HG02623 (cell line): ENCODE results near the gene HYLS1.

Experiments
- ATAC-seq: cut with Tn5 transposase; IDR thresholded peaks from one replicate; pipeline ENCODE4 v1.9.1; 2021; ENCODE audit warnings: moderate library complexity; ENCODE audit not compliant: unreplicated experiment

The HYLS1 gene

DNA sequence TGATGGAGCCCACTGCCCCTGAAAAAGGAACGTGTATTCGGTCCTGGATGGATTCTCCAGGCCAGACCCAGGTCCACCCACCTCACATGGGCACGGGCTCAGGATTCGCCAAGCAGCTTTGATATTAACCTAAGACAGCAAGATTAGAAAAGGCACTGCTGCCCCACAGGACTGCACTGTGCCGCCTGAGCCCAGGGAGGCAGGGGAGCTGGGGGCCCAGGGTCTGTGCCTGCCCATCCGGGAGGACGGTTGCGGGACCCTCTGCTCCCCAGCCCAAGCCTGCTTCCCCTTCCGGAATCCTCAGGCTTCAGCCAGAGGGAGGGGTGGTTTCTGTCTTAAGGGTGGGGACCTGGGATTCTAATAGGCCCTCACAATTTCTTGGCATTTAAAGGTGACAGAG, 44.8 kb downstream of the HYLS1 start:
- ATAC-seq: no peak

DNA sequence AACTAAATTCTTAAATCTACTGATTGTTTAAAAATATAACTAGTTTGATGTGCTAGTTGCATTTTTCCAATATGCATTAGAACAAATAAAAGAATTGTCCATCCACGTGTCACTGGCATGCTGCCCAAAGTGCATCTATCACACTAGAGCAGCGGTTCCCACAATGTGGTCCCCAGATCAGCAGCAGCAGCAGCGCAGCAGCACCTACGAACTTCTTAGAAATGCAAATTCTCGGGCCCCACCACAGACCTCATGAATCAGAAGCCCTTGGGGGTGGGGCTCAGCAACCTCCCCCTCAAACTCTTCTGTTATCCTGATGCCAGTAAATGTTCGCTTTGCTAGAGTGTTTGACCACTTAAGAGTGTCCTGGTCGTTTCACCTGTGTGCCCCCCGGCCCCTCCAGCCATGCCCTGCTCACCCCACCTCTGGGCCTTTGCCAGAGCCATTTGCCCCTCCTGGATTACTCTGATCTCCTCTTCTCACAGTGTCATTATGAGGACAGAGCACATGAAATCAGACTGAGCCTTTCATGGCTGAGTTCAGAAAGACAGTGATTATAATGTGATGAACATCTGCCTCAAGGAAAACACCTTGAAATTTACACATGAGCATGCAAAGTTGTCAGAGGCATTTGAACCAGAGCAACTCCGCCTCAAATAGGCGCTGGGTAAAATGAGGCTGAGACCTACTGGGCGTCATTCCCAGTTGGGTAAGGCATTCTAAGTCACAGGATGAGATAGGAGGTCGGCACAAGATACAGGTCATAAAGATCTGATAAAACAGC, 45.8 kb downstream of the HYLS1 start:
- no peak for ATAC-seq

DNA sequence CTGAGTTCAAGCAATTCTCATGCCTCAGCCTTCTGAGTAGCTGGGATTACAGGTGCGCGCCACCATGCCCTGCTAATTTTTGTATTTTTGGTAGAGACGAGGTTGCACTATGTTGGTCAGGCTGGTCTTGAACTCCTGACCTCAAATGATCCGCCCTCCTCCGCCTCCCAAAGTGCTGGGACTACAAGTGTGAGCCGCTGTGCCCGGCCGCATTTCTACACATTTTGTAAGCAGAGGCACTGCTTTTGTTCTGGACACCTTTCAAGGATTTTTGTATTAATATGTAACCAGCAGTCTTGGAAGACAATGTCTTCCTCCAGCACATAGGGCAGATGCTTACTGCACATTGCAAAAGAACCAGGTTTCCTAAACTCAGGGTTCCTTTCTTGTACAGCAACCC, 47.0 kb downstream of the HYLS1 start:
- no peak for ATAC-seq

DNA sequence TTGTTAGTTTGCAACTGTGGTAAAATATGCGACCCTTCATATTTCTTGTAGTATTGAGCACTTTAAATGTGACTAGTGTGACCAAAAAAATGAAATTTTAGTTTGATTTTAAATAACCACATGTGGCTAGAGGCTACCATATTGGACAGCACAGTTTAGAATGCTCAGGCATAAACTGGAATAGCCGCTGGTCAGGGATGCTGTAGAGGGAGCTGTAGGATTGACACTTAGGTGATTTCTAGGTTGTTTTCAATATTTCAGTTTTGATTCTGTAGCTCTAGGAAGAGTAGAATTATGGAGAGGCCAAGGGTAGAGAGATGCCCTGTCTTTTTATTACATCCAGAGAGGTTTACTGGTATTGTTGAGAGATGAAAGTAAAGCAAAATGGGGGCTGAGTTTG, 47.6 kb downstream of the HYLS1 start:
- ATAC-seq: no peak

DNA sequence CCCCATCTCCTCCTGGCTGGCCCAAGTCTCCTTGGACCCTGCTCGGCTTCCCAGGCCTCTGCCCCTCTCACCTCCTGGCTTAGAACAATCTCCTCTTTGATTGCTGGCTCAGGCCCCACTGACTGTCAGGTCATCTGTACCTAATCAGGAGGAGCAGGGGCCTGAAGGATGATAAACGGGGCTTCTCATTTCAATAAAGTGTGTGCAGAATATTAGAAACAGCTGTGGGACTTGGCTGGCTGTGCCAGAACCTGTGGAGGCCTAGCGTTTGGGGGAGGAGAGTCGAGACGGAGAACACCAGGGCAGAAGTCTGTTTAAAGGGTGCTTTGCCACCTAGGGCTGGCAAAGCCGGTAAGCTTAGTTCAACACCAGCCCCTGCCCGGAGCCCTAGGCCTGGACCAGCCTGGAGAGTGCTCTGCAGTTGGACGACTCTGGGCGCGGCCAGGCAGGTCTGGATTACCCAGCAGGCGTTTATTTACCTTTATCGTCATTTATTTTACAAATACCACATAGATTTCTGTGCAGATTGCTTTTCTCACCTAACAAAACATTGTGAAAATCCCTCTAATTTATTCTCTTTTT, 48.2 kb downstream of the HYLS1 start:
- ATAC-seq: no peak

DNA sequence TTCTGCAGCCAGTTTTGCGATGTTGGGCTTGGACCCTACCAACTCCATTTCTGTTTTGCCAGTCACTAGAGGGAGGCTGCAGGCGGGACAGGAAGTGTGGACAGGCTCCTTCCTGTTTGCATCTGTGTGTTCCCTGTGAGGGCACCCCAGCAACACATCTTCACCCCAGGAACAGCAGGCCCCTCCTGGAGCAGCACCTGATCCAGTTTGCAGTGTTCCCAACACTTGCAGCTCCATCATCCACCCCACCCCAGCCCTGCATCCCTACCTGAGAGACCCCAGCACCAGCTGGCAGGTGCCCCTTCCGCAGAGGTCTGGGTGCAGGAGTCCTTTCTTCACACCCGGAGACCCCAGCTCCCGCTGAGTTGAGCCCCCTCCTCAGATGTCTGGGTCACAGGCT, 51.0 kb downstream of the HYLS1 start:
- no peak for ATAC-seq

DNA sequence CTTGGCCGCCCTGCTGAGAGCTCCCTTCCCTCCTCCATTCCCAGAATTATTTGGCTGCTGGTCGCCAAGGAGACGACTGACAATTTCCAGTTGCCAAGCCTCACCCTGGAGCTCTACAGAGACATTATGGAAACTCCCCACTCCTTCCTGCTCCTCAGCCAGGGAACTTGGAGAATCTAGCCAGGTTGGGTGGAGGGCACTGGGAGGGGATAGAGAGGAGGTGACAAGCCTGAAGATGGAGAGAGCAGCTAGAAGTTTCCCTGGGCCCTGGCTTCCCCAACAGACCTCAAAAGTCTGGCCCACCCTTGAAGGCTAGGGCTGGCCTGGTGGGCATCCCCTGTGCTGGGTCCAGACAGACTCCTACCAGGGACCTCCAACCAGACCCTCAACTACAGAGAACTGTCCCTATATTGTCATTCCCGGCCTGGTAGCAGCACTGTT, 51.6 kb downstream of the HYLS1 start:
- no peak for ATAC-seq

DNA sequence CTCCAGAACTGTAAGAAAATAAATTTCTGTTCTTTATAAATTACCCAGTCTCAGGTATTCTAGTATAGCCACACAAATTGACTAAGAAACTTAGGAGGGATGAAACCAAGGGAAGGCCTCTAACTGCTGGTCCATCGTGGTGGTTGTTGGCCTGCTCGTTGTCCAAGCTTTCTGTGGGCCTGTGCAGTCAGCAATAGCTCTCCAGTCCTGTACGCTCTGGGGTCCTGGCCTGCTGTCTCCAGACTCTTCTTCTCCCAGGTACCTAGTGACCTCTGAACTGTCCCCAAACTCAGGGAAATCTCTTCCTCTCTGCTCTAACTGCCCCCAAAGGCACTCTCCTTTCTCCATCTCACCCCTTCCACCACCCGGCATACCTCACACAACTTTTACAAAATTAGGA, 52.7 kb downstream of the HYLS1 start:
- no peak for ATAC-seq

DNA sequence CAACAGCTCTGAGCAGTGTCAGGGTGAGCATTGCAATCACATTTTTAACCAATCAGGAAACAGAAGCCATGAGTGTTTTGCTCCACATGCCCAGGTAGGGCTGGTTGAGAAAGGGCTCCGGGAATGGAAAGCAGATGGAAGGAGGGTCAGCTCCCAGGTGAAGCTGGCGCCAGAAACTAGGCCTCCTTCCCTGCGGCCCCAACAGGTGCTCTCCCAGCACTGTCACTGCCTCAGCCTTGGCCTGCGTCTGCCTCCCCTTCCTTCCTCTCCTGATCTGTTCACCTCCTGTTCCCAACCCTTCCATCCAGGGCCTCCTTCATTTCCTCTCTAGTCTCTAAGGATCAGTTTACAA, 53.8 kb downstream of the HYLS1 start:
- ATAC-seq: no peak

DNA sequence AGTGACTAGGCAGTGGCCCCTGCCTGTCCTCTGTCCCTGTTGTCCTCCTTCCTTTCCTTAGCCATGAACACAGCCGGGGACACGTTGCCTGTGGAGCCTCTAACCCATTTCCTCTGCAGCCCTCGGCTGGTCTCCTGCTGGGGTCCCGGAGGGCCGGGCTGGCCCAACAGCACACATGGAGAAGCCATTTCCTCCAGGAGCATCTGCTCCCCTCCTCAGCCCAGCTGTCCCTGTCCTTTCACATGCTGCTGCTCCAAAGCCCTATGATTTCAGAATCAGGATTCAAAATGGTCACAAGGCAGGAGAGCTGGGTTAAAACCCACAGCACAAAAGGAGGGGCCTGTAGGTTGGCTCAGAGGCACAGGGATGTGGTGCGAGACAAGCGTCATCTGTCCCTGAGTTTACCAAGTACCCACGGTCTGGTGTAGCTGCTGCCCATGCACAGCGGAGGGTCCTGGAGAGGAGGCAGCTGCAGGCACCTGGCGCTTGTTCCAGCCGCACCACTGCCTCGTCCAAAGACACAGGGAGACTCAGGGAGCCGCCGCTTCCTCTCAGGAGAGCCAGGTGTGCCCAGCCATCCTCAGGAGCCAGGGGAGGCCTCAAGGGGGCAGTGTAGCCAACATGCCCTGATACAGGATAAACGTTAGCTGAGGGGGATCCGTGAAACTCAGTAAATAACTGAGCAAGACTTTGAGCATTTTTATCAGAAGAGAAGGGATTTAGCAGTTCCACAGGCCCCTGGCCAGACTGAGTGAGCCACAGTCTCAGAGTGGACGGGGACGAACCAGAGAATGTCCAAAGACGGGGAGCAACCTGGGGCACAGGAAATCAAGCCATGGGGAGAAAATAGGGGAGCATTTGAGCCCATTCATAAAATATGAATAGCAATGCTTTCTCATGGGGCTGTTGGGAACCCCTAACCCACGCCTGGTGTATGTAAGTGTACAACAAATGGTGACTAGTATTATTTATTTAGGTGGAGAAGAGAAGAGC, 54.4 kb downstream of the HYLS1 start:
- ATAC-seq: no peak

DNA sequence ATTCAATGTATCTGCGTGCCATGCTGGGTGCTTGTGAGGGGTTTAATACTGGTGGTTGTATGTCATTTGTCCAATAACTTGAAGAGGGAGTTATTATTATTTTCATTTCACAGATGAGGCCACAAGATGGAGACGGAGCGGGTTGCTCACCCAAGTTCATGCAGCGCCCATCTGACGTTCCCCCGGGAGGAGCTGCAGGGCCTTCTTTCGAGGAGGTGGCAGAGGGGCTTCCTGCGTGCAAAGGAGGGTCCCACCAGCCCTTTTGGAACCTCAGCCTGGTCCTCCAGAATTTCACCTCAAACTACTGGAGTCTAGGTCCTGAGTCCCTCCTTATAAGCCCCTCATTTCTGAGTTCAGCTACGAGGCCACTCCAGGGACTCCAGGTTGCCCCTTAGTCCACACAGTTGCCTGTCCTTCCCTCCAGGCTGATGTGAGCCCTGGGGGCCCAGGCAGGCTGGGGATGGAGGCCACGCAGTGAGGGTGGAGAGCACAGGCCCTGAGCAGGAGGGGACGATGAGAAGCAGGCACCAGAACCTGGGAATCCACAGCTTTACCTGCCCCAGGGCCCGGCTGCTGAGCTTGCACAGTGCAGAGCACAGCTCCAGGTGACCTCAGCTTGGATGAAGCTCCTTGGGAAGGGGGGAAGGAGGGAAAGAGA, 55.4 kb downstream of the HYLS1 start:
- no peak for ATAC-seq

DNA sequence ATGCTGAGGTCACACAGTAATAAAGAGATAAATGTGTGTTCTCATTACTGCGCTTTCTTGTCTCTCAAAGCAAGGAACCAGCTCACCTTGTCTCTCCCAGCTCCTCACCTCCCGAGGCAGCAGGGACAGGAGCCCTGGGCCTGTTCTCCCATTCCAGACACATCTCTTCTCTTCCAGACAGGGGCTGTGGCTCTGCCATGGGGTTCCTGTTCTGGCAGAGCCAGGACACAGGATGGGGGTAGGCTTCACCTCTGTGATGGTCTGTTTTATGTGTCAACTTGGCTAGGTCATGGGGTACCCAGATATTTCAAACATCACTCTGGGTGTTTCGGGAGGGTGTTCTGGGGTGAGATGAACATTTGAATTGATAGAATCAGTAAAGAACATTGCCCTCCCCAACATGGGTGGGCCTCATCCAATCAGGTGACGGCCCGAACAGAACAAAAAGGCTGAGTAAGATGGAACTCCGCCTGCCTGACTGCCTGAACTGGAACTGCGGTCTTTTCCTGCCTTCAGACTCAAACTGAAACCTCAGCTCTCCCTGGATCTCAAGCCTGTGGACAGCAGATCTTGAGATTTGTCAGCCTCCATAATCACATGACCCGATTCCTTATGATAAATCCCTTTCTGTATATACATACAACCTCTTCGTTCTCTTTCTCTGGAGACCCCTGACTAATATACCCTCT, 56.3 kb downstream of the HYLS1 start:
- no peak for ATAC-seq

DNA sequence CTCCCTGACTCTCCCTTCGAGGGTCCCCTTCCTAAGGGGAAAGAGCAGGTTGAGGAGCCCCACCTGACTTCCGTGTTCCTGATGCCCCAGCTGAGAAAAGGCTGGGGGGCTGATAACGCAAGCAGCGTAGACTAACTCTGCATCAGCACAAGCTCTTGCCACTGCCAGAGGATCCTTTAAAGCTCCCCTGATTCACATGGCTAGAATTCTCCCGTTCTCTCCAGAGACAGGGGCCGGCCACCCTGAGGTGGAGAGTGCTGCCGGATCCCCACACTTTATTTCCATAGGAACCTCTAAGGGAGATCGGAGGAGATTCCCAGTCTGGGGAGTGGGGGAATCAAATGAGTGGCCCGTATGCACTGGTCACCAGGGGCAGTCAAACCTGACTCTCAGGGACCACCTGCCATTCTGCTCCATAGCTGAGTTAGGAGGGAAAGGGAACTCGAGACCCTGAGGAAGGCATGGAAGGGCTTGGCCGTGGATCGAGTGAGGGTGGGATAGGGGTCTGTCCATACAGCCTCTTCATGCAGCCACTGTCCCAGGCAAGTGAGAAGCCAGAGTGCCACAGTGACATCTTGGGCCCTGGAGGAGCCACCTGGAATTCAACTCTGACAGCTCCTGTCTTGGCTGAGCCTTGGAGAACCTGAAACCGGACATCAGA, 57.0 kb downstream of the HYLS1 start:
- ATAC-seq: no peak

DNA sequence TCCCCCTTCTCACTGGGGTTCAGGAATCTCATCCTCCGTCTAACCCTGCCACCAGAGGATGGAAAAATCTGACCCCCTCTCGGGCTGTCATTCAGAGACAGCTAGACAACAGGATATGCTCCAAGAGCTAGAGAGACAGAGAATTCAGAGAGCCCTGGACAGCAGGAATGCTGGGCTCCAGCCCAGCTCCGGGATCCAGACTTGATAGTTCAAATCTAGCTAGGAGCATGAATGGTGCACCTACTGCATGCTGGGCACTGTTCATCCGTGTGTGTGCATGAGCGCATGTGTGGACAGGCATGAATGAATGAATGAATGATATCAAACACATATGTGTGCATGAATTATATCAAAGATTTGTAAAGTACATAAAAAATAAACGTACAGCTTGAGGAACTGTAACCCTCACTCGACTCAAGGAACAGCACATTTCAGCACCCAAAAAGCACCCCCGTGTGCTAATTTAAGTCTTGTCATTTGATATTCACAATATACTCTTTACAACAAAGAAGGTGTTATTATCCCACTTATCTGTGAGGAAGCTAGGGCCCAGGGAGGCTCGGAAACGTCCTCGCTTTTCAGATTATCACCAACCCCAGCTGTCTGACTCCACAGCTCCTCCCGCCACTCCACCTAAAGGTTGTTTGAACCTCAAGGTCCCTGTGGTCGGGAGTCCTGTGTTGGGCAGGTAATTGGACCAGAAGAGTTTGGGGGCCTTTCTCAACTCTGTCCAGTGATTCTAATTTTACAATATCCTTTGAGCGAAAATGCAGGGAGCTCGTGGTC, 57.7 kb downstream of the HYLS1 start:
- ATAC-seq: no peak

DNA sequence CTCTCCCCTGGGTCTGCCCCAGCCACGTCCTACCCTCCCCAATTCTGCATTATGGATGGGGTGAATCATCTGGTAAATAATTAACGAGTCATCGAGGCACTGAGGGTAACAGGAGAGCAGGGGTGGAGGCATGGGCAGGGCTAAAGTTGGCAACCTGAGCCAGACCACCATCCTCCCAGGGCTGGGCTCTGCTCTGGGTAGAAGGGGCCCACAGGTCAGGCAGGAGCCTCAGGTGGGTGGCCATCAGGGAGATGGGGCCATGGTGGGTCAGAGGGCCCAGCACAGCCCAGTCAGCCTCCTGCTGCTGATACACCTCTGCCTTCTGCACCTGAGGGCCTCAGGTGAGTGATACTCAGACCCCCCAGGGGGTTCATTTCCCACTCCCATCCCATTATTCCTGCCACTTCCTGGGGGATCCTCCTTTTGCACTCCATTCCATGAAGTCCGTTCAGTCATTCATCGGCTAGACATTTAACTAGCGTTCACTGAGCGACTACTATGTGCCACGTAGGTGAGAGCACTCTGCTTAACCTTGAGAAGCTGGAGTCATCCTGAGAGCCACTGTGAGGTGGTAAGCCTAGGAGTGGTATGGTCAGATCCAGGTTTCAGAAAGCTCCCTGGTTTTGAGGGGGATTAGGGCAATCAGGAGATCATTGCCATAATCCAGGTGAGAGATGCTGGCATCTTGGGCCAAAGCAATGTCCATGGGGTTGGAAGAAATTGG, 58.5 kb downstream of the HYLS1 start, which contains the start of gene VSIG10L2:
VSIG10L2 (plus strand) TSS at position 248 of the 724 bp plus-strand sequence; CDS start at position 260, 12 bp downstream.
- no peak for ATAC-seq

DNA sequence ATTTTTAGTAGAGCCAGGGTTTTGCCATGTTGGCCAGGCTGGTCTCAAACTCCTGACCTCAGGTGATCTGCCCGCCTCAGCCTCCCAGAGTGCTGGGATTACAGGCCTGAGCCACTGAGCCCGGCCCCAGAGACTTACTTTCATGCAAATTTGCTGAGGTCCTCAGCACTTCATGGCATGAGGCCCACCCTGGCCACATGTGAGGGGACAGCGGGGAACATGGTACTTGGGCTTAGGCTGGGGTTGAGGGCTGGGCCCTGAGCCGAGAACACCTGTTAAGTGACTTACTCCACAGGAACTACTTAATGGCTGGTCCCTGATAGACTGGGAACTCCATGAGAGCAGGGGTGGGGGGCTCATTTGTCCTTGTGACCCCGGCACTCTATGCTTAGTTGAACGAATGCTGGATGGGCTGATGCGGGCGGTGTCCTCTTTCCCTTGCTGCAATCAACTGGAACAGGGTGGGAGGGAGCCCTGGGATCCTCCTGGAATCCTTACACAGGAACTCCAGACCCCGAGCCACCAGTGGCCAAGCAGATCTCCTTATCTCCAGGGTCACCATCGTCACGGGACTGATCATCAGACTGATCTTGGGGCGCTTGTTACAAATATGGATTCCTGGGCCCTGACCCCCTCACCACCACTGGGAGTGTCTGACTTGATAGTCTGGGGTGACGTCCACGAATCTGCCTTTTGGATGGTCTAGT, 59.4 kb downstream of the HYLS1 start:
- no peak for ATAC-seq

DNA sequence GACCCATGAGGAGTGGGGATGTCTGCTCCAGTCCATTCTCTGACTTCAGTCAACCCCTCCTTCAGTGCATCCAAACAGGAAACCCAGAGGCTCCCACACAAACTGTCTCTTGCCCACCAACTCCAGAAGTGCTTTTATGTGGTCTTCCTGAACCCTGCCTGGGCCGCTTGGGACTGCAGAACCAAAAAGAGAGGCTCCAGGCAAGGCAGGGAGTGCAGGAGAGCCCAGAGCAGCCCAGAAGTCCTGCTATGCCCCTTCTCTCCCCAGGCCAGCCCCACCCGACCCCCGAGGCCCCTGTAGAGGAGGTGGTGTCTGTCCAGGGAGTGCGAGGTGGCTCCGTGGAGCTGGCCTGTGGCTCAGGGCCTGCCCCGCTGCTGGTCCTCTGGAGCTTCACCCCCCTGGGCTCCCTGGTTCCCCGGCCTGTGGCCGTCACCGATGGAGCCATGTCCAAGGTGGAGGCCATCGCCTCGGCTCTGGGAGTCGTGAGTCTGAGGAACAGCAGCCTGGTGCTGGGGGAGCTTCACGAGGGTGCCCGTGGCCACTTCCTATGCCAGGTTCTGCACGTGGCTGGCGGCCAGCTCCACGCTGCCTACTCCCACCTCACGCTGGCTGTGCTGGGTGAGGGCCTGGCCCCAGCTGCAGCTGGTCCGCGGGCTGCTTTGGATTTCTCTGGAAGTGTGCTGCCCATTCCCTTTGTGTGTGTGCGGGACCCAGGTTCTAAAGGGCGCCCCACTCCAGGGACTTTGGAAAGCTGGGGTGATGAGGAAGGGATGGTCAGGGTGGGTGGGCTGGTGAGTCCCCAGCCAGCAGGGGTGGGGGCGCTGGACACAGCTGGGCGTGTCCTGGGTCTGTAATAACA, 60.2 kb downstream of the HYLS1 start:
- no peak for ATAC-seq
